Kidney (tissue), 14 donors: ENCODE measurements around the gene WDR49. TPM values are rescaled to one million over a fixed set of nuclear protein-coding genes. Genes with fewer than 3 reads are reported as not detected.

ENCODE experiments used
- DNase-seq, 5 donors: peaks; one replicate each; pipeline ENCODE4 v3.0.0-alpha.2; 2013 to 2020
- FAIRE-seq: peaks from 2 replicates; lab custom pipeline; 2012; peaks lifted over from hg19 to GRCh38; lab: Jason Lieb, UNC
- H3K27ac ChIP-seq, 2 donors: one replicate each; pipeline ENCODE4 v1.7.0; 2013; ENCODE audit warnings: low read depth in 2 of 2, low read length in 2 of 2, inconsistent platforms in 1 of 2
- H3K27me3 ChIP-seq: one replicate; pipeline ENCODE4 v1.7.1; 2013; ENCODE audit warnings: low read length, inconsistent platforms; ENCODE audit not compliant: control insufficient read depth, insufficient read depth
- H3K36me3 ChIP-seq, 3 donors: one replicate each; pipeline versions ENCODE4 v1.7.0 to v1.7.1; 2013; ENCODE audit warnings: low read length in 3 of 3, control low read depth in 1 of 3, inconsistent platforms in 1 of 3; ENCODE audit not compliant: insufficient read depth in 3 of 3, control insufficient read depth in 2 of 3
- H3K4me1 ChIP-seq, 3 donors: one replicate each; pipeline versions ENCODE4 v1.7.0 to v1.7.1; 2013; ENCODE audit warnings: low read length in 3 of 3, inconsistent platforms in 1 of 3, low read depth in 1 of 3; ENCODE audit not compliant: control insufficient read depth in 2 of 3, insufficient read depth in 2 of 3
- H3K4me3 ChIP-seq, 3 donors: one replicate each; pipeline versions ENCODE4 v1.7.0 to v1.8.1; 2013; ENCODE audit warnings: low read length in 3 of 3, control low read depth in 1 of 3, inconsistent platforms in 1 of 3
- H3K9ac ChIP-seq, 3 donors: one replicate each; pipeline versions ENCODE4 v1.7.0 to v1.7.1; 2013; ENCODE audit warnings: low read length in 3 of 3, control low read depth in 1 of 3, inconsistent platforms in 1 of 3
- H3K9me3 ChIP-seq, 3 donors: one replicate each; pipeline versions ENCODE4 v1.7.0 to v1.7.1; 2013; ENCODE audit warnings: low read length in 3 of 3, control low read depth in 1 of 3, inconsistent platforms in 1 of 3; ENCODE audit not compliant: control insufficient read depth in 2 of 3, insufficient read depth in 1 of 3
- CTCF ChIP-seq: IDR thresholded peaks from 3 replicates; pipeline ENCODE4 v1.5.1; 2012; ENCODE audit warnings: mild to moderate bottlenecking, moderate library complexity, borderline replicate concordance; ENCODE audit not compliant: insufficient read depth; ENCODE audit errors: extremely low read depth
- intact Hi-C: fragments of 100-400 bp; cut with DNase I; formaldehyde crosslinking; loops from one replicate; pipeline ENCODE4 v1.11.1; 2022
- polyA plus RNA-seq: library from polyadenylated mRNA; stranded (reverse); fragments of 350-450 nt; fragmentation: Illumina TruSeq; extraction: RNeasy Lipid Tissue Mini Kit (QIAGEN cat#74804); gene quantifications from one replicate; pipeline ENCODE4 v1.2.3, GENCODE V29; 2014; ENCODE audit warnings: low read depth, low replicate concordance; ENCODE audit not compliant: insufficient read depth
- total RNA-seq: library from RNA; stranded (reverse); fragmentation: NEBNext Ultra II Directional; extraction: Animal tissue kit (Norgen Biotek cat#: 25700); gene quantifications from one replicate; pipeline ENCODE4 v1.2.1, GENCODE V29; 2021
- donor health status: control.
- donor health status: control.
- donor health status: control.
- donor health status: control.
- donor health status: control.
- donor health status: DM: yes; HTN: yes; CAD: no.
- donor health status: Normal renal cell carcinoma (clear cell type).

Gene WDR49
- total and polyA plus RNA-seq, 2 donors from 2014 or later: 0.43 to 1.0 TPM

GRCh38 chr3:167568634-167569033 is 85.1 kb downstream of the WDR49 start:
- no peak overlapping the region for H3K27ac ChIP-seq
- intact Hi-C loops: no loop called here
- H3K4me3 ChIP-seq: no peak overlapping the region
- DNase-seq (no peak), FAIRE-seq (no peak)
- no peaks in the 10 kb centered on the region for H3K4me1 ChIP-seq
- H3K9ac ChIP-seq: no peak overlapping the region
- H3K27me3 ChIP-seq: no peaks in the 10 kb centered on the region
- no peaks in the 10 kb centered on the region for H3K9me3 ChIP-seq
- TF ChIP-seq CTCF: no peak
- H3K36me3 ChIP-seq: no peaks in the 10 kb centered on the region

DNA sequence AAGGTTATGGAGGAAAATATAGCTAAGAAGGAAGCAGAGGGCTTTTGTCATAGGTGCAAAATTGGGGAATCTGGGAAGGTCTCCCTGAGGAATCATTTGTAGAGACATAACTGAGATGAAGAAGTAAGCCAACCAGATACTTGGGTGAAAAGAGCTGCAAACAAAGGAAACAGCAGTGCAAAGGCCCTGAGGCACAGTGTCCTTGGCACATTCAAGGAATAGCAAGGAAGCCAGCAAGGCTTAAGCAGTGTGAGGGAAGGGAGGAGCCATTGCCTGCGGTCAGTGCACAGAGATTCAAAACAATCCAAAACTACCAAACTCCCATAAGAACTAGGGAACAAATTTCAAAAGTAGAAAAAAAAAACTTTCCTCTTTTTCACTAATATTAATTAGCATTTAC is 88.3 kb downstream of the WDR49 start:
- H3K27ac ChIP-seq: no peak overlapping the region
- no peaks in the 10 kb centered on the region for H3K9me3 ChIP-seq
- H3K36me3 ChIP-seq: no peaks in the 10 kb centered on the region
- FAIRE-seq (no peak), DNase-seq (no peak)
- no peaks in the 10 kb centered on the region for H3K4me1 ChIP-seq
- intact Hi-C loops: no loop called here
- no peak overlapping the region for H3K4me3 ChIP-seq
- no peak for TF ChIP-seq CTCF
- no peak overlapping the region for H3K9ac ChIP-seq
- no peaks in the 10 kb centered on the region for H3K27me3 ChIP-seq

DNA sequence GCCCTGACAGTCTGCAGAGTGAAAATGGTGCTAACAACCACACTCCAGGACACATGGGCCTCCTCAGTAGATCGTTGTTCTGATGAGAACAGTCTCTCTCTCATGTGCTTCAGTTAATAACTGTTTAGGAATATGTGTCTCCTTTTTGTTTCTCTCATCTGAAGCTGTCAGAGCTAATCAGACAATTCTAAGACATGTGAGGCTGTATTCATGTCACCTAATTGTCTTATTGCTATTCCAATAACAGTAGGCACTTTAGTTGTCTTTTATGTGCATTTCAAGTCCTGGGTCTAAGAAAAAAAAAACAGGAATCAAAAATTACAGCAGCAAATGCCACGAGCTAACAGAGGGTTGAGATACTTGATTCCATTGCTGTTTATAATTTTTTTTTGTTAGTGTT is 89.1 kb downstream of the WDR49 start:
- H3K27ac ChIP-seq: no peak overlapping the region
- no peak overlapping the region for H3K9ac ChIP-seq
- H3K9me3 ChIP-seq: no peaks in the 10 kb centered on the region
- no peak overlapping the region for H3K4me3 ChIP-seq
- FAIRE-seq: no peak
- intact Hi-C loops: no loop called here
- DNase-seq: no peak
- no peaks in the 10 kb centered on the region for H3K4me1 ChIP-seq
- TF ChIP-seq CTCF: no peak
- no peaks in the 10 kb centered on the region for H3K27me3 ChIP-seq
- no peaks in the 10 kb centered on the region for H3K36me3 ChIP-seq

DNA sequence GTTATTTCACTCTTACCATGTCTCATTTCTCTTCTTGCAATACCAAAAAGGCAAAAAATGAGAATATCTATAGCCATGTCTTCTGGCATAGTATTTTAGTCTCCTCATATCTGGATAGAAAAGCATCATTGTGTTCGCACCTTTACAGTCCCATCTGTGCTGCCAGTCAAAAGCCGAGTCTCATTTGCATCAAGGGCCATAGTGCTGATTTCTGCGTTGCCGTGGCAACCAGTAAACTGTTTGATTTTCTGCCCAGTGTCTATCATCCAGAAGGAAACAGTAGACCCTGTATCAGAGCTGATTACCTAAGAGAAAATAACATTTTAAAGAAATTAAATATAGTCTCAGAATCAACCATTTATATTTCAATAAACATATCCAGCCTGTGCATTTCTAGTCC is 93.8 kb downstream of the WDR49 start:
- Histone ChIP-seq H3K27me3 (no peaks in the 10 kb centered on the region), H3K9ac (no peak overlapping the region), H3K36me3 (no peaks in the 10 kb centered on the region), H3K9me3 (no peaks in the 10 kb centered on the region), H3K4me3 (no peak overlapping the region), H3K27ac (no peak overlapping the region), H3K4me1 (no peaks in the 10 kb centered on the region)
- FAIRE-seq (no peak), DNase-seq (no peak)
- TF ChIP-seq CTCF: no peak
- intact Hi-C loops: no loop called here
